ENCODE measurements around the gene KARS1. TPM values are rescaled to one million over a fixed set of nuclear protein-coding genes. Genes with fewer than 3 reads are reported as not detected.

Gene KARS1
- total RNA-seq, 3 donors from 2014 or later, result 107 to 135 (median 114) TPM

DNA sequence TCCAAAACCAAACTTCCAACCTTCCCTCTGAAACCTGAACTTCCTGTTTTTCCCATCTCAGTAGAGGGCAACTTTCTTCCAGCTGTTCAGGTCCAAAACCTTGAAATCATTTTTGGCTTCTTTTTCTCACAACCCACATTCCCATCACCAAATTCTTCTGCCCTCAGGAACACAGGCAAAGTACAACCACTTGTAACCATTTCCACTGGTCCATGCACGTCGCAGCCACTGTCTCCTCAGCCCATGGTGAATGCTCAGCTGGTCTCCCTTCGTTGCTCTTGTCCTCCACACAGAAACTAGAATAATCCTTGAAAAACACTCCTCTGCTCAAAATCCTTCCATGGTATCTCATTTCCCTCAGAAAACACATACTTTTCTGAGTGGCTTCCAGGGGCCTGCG is 20.7 kb downstream of the KARS1 start:
- Histone ChIP-seq H3K4me1 (peaks cover 0 to 6% of the 10 kb centered on the region in 2 donors), H3K9me3 (no peaks in the 10 kb centered on the region), H3K36me3 (peaks cover 21% of the 10 kb centered on the region), H3K27me3 (no peaks in the 10 kb centered on the region), H3K4me3 (no peak overlapping the region), H3K27ac (no peak overlapping the region)
- TF ChIP-seq, protein P1, sequence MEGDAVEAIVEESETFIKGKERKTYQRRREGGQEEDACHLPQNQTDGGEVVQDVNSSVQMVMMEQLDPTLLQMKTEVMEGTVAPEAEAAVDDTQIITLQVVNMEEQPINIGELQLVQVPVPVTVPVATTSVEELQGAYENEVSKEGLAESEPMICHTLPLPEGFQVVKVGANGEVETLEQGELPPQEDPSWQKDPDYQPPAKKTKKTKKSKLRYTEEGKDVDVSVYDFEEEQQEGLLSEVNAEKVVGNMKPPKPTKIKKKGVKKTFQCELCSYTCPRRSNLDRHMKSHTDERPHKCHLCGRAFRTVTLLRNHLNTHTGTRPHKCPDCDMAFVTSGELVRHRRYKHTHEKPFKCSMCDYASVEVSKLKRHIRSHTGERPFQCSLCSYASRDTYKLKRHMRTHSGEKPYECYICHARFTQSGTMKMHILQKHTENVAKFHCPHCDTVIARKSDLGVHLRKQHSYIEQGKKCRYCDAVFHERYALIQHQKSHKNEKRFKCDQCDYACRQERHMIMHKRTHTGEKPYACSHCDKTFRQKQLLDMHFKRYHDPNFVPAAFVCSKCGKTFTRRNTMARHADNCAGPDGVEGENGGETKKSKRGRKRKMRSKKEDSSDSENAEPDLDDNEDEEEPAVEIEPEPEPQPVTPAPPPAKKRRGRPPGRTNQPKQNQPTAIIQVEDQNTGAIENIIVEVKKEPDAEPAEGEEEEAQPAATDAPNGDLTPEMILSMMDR (IDR thresholded peaks at IDR 0.05), result no peak
- TF ChIP-seq POLR2AphosphoS5 (IDR thresholded peaks at IDR 0.05) (no peak), POLR2A (IDR thresholded peaks at IDR 0.05) (no peak)
- DNase-seq (ENCODE audit: low spot score in 2 of 2), result no peak
- intact Hi-C loops (cut with DNase I; ENCODE audit: low total_unique reads), result no loop called here

DNA sequence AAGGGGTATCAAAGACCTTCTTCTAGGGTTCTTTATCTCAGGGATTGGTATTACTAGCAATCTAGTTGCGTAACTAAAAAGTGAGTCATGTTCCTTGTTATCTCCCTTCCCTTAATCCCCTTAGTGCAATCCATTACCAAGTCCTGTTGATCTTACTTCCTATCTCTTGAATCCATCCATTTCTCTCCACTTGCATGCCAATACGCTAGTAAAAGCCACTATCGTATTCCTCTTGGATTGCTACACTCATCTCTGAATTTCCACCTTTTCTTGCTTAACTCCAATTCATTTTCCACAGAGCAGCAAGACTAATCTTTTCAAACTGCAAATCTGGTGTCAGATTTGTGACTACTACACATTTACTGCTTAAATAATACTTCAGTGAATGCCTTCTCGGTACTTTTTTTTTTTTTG is 22.5 kb downstream of the KARS1 start:
- H3K4me1 ChIP-seq, result peaks cover 0 to 11% of the 10 kb centered on the region in 2 donors
- no peak for DNase-seq (ENCODE audit: low spot score in 2 of 2)
- H3K4me3 ChIP-seq, result no peak overlapping the region
- H3K27ac ChIP-seq, result no peak overlapping the region
- H3K9me3 ChIP-seq, result no peaks in the 10 kb centered on the region
- H3K36me3 ChIP-seq, result peaks cover 12% of the 10 kb centered on the region
- TF ChIP-seq POLR2AphosphoS5 (IDR thresholded peaks at IDR 0.05), result no peak
- intact Hi-C loops (cut with DNase I; ENCODE audit: low total_unique reads), result no loop called here
- no peaks in the 10 kb centered on the region for H3K27me3 ChIP-seq

- Histone ChIP-seq H3K27ac (peak within 1 kb of the TSS; percentile 94 to 96), H3K27me3 (no peaks in the 10 kb centered on the region), H3K9me3 (no peaks in the 10 kb centered on the region), H3K4me3 (peak within 1 kb of the TSS; percentile 63 to 82 (median 75)), H3K4me1 (peaks cover 0 to 11% of the 10 kb centered on the region in 2 donors), H3K36me3 (no peaks in the 10 kb centered on the region)
- peak; percentile 97 to 98 for DNase-seq (ENCODE audit: low spot score in 2 of 2)
- intact Hi-C loops (cut with DNase I; ENCODE audit: low total_unique reads), result no loop called here
- TF ChIP-seq POLR2A (IDR thresholded peaks at IDR 0.05) (peak; percentile 64), POLR2AphosphoS5 (IDR thresholded peaks at IDR 0.05) (peak; percentile 1 to 93 (median 85))
- TF ChIP-seq, protein P1 (IDR thresholded peaks at IDR 0.05), result no peak
Observed at GRCh38 chr16:75622761-75623605, 24.5 kb downstream of the KARS1 start, which contains the start of gene ADAT1. Gene ADAT1 (minus strand): TSS chr16:75623281. CDS start chr16:75620799, 2,482 bp downstream.

DNA sequence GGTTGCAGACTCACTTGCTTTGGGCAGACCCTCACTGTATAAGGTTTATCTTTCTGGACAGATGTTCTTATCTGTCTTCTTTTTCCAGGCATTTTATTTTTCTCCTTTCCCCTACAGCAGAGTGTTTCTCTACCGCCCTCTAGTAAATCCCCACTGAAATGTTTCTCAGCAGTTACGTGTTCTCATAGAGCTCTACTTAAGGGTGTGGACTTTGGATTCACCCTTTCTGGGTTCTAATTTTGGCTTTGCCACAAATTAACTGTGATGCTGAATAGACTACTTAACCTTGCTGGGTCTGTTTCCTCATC is 26.3 kb downstream of the KARS1 start:
- intact Hi-C loops (cut with DNase I; ENCODE audit: low total_unique reads), result no loop called here

GRCh38 chr16:75620326-75621169 is 26.9 kb downstream of the KARS1 start:
- Histone ChIP-seq H3K9me3 (no peaks in the 10 kb centered on the region), H3K27me3 (no peaks in the 10 kb centered on the region), H3K36me3 (no peaks in the 10 kb centered on the region), H3K4me3 (no peak overlapping the region), H3K27ac (no peak overlapping the region), H3K4me1 (peaks cover 0 to 11% of the 10 kb centered on the region in 2 donors)
- TF ChIP-seq, protein P1 (IDR thresholded peaks at IDR 0.05), result no peak
- TF ChIP-seq POLR2A (IDR thresholded peaks at IDR 0.05), result no peak
- no peak for TF ChIP-seq POLR2AphosphoS5 (IDR thresholded peaks at IDR 0.05)
- intact Hi-C loops (cut with DNase I; ENCODE audit: low total_unique reads), result no loop called here
- no peak for DNase-seq (ENCODE audit: low spot score in 2 of 2)

More for the DNA sequence above, 26.3 kb downstream of the KARS1 start:
- no peaks in the 10 kb centered on the region for H3K27me3 ChIP-seq
- H3K4me1 ChIP-seq, result peaks cover 0 to 11% of the 10 kb centered on the region in 2 donors
- H3K4me3 ChIP-seq, result no peak overlapping the region
- TF ChIP-seq, protein P1 (IDR thresholded peaks at IDR 0.05), result no peak
- TF ChIP-seq POLR2AphosphoS5 (IDR thresholded peaks at IDR 0.05), result no peak
- no peak for TF ChIP-seq POLR2A (IDR thresholded peaks at IDR 0.05)
- H3K36me3 ChIP-seq, result no peaks in the 10 kb centered on the region
- no peak for DNase-seq (ENCODE audit: low spot score in 2 of 2)
- H3K9me3 ChIP-seq, result no peaks in the 10 kb centered on the region
- H3K27ac ChIP-seq, result no peak overlapping the region
